Fibroblast of lung (primary cell): Measurements from ENCODE around the gene WDTC1.

ENCODE experiments used
- EZH2 ChIP-seq: IDR thresholded peaks from 2 replicates; pipeline ENCODE4 v1.5.1; 2012; ENCODE audit warnings: low read length, control low read depth, mild to moderate bottlenecking; ENCODE audit errors: missing control alignments
- TF ChIP-seq, protein P1 (sequence below), 2 donors: IDR thresholded peaks in 1 of 2; conservative IDR thresholded peaks in 1 of 2; 1 replicate in 1 of 2; 2 replicates in 1 of 2; pipeline ENCODE4 v1.5.1; 2011 to 2012; ENCODE audit warnings: low read length in 2 of 2, control low read depth in 1 of 2, inconsistent platforms in 1 of 2, low read depth in 1 of 2, mild to moderate bottlenecking in 1 of 2

DNA sequence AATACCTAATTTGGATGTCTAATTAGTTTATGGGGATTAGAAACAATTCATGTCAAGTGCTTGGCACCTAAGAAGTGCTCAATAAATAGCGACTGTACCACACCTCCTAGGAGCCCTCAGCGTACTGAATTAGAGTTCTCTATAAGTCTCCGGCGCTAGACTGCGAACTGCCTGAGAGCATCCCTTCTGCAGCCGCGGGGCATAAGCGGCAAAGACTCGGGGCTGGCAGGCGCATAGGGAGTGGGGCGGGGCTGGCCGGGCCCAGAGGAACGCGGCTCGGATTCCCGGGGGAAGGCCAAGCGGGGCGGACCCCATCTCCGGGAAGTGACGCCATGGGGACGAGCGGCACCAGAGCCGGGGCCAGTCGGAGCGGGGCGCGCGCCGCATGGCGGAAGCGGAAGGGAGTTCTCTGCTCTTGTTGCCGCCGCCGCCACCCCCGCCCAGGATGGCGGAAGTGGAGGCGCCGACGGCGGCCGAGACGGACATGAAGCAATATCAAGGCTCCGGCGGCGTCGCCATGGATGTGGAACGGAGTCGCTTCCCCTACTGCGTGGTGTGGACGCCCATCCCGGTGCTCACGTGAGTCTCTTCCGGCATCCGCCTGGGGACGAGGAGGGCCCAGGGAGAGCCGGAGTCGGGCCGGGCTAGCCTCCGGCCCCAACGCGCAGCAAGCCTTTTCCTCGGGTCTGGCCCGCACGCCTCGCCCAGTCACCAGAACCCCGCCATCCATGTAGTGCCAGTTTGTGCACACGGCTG lies 87.6 kb downstream of the WDTC1 start, which contains the start of gene TMEM222:
- TF ChIP-seq, protein P1, sequence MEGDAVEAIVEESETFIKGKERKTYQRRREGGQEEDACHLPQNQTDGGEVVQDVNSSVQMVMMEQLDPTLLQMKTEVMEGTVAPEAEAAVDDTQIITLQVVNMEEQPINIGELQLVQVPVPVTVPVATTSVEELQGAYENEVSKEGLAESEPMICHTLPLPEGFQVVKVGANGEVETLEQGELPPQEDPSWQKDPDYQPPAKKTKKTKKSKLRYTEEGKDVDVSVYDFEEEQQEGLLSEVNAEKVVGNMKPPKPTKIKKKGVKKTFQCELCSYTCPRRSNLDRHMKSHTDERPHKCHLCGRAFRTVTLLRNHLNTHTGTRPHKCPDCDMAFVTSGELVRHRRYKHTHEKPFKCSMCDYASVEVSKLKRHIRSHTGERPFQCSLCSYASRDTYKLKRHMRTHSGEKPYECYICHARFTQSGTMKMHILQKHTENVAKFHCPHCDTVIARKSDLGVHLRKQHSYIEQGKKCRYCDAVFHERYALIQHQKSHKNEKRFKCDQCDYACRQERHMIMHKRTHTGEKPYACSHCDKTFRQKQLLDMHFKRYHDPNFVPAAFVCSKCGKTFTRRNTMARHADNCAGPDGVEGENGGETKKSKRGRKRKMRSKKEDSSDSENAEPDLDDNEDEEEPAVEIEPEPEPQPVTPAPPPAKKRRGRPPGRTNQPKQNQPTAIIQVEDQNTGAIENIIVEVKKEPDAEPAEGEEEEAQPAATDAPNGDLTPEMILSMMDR (conservative IDR thresholded peaks at IDR 0.05 in 1 of 2, IDR thresholded peaks at IDR 0.05 in 1 of 2; ENCODE audit: low read depth in 1 of 2, low read length in 2 of 2) = no peak
- no peak for TF ChIP-seq EZH2
